IPS-11a (cell line): ENCODE results near the gene DCP2.

Experiments used
- H3K4me3 ChIP-seq: one replicate; pipeline ENCODE4 v1.5.1; 2013; ENCODE audit warnings: low read depth, low read length, control low read depth

The DCP2 gene

DNA sequence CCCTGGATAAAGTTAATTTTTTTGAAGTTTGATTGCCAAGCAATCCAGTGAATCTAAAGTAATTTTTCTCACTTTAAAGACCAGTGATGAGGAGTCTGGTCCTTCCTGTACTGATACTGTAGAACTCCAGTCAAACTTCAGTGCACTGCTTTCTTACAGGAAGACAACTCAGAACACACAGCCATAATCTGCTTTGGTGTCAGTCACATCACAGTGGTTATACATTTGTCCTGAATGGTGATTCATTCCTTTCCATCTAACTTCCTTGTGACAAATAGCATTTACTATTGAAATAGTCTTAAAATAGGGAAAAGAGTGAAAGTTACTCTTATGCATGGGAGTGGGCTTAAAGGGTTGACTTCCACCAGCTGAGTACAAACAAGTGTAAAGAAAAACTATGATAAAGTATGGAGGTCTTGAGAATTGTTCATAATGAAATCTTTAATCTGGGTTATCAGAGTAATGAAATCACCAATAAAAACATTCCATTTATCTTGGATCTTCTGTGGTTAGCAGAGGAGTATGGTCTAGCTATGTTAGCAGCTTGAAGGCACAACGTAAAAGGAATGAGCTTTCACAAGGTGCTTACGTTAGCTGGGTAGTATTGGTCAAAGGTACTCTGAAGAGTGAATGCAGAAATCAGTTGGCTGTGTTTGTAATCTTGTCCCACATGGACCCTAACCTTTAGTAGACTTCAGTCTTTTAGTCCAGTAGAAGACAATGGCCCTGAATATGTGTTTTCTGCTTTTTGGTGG lies 41.5 kb downstream of the DCP2 start:
- H3K4me3 ChIP-seq = no peak overlapping the region

DNA sequence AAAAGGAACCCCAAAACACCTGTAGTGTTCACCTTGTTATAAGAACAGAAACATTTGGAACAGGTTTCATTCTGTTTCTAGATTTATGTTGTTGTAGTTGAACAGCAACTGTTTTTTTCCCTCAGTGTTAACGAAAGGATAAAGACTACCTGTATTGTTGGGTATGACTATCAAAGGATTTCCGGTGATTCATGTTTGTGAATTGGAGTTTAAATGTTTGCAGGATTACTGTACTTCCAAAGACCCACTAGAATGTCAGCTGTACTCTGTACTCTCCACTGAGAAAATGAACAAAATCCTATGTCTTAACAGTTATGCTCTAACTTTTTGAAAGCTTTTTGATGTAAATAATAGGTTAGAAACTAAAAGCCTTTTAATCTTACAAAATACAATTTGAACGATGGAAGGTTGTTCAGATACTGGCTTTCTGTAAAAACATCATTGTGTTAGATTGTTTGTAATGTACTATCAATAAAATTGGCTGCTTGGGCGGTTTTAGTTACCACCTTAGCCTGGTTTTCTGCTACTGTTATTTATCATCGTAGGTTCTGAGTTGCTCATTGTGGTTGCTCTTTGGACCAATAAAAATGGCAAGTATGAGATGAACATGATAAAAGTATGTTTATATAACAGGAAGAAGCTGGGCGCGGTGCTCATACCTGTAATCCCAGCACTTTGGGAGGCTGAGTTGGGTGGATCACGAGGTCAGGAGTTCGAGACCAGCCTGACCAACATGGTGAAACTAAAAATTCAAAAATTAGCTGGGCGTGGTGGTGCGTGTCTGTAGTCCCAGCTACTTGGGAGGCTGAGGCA lies 44.1 kb downstream of the DCP2 start:
- no peak overlapping the region for H3K4me3 ChIP-seq

DNA sequence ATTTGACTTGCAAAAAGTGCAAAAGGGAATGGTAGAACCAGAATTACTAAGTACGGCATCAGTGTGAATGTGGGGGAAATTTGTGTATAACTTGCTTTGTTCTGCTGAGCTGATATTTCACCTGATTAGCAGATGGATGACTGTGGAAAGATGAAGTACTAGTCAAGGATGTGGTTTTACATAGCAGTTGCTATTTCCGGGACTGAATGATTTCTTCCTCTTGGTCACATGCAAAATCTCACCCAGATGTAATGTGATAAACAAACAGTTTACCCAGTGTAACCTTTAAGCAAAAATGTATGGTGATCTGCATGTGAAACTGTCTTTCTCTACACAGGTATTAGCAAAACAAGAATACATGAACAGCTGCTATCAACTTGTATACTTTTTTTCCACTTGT lies 46.1 kb downstream of the DCP2 start:
- no peak overlapping the region for H3K4me3 ChIP-seq

- H3K4me3 ChIP-seq = no peak overlapping the region
Measured at GRCh38 chr5:113024076-113024697, 47.6 kb downstream of the DCP2 start.

DNA sequence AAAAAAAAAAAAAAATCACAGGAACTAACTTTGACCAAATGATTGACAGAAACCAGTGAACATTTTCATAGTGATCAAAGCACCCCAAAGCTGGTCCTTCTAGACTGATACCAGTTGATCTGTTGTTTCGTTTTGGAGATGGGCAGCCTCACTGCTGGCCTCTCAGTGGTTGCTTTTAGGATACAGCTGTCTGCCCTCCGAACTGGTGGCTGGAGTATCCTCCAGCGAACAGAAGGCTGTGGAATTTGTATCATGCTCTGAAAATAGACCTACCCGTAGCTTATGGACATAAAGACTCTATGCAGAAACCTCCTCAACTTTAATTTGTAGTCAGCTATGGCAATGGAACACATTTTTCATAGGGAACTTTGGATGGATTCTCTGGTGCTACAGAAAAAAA lies 49.0 kb downstream of the DCP2 start:
- no peak overlapping the region for H3K4me3 ChIP-seq

DNA sequence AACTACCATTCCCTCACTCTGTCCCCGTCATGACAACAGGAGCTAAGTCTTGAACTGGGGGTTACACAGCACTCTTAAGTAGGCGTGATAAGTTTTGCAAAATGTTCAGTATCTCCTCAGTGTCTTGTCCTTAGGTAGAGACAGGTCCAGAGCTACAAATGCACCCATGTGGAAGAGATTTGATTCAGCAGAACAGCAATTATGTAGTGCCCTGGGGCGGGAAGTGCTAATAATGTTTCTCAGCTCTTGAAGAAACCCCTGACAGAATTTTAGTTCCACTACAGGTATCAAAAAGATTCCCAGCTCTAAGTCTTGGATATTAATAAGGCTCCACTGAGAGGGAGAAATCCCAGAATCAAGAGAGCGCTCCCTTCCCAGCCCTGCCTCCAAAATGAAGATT lies 49.6 kb downstream of the DCP2 start:
- no peak overlapping the region for H3K4me3 ChIP-seq

GRCh38 chr5:113027015-113027414 lies 50.4 kb downstream of the DCP2 start:
- H3K4me3 ChIP-seq = no peak overlapping the region

DNA sequence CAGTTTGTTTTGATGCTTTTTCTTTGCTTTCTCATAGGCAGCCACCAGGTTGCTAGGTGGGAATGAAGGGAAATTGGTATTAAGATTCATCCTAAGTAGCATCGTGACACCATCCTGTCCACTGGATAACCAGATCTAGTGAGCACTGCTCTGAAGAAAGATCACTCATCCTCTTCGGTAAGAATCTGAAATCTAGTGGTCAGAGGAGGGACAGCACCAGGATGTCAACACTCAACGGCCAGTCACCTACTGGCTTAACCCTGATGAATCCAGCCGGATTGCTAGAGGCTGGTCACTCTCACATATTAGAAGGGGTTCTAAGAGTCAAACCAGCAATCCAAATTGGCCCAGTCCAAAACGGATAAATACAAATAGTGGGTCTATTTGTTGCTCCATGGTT lies 50.8 kb downstream of the DCP2 start:
- no peak overlapping the region for H3K4me3 ChIP-seq

DNA sequence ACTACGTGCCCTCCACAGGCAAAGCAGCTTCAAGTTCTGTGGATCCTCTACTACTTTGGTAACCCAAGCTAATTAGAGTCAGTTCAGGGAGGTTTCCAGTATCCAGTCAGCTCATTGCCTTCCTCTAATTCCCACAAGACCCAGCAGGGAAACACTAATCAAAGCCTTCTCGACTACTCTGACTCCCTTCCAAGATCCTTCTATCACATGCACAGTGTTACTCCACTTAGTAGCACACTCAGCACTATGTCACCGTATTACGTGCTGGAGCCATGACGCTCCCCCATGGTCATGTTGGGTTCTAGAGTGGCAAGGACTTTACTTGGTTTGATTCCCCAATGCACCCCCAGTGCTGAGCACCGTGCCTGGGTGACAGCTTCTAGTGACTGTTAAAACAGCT lies 53.0 kb downstream of the DCP2 start:
- H3K4me3 ChIP-seq = no peak overlapping the region

- no peak overlapping the region for H3K4me3 ChIP-seq
Measured at GRCh38 chr5:113031104-113031503, 54.5 kb downstream of the DCP2 start.

GRCh38 chr5:113031557-113031956 lies 55.0 kb downstream of the DCP2 start:
- H3K4me3 ChIP-seq = no peak overlapping the region

GRCh38 chr5:113034182-113034773 lies 57.7 kb downstream of the DCP2 start:
- no peak overlapping the region for H3K4me3 ChIP-seq

- no peak overlapping the region for H3K4me3 ChIP-seq
Measured at GRCh38 chr5:113035096-113035495, 58.5 kb downstream of the DCP2 start.

DNA sequence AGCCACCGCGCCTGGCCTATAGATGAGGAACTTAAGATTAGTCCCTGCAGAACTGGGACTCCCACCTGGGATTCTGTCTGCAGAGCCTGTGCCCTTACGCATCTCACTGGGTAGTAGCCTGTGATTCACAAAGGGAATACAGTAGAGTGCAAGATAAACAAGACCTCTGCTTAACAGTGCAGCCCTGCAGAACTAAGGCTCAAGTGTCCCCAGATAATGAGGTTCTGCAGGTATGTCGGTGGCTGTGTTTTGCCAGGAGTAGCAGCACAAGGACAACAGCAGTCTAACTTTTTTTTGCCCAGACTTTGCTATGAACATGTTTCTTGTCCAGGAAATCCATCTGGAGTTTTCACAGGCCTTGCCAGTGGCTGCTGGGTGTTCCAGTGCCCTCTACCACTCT lies 59.7 kb downstream of the DCP2 start:
- no peak overlapping the region for H3K4me3 ChIP-seq

GRCh38 chr5:113036826-113037225 lies 60.2 kb downstream of the DCP2 start:
- H3K4me3 ChIP-seq = no peak overlapping the region

DNA sequence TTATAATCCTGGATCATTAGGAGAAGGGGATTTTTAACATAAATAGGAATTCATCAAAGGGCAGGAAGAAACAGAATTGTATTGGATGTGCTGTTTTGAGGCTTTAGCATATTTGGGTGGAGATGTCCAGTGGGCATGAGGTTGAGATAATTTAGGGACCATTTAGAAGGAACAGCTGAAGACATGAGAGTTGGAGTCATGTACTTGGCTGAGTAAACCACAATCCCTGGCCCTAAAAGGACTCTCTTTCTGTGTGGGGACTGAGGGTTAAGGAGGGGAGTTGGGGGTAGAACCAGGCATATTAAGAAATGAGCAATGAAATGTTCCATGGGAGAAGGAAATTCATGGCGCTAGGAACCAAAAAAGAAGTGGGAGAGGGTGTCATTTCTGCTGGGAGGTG lies 61.5 kb downstream of the DCP2 start:
- no peak overlapping the region for H3K4me3 ChIP-seq

DNA sequence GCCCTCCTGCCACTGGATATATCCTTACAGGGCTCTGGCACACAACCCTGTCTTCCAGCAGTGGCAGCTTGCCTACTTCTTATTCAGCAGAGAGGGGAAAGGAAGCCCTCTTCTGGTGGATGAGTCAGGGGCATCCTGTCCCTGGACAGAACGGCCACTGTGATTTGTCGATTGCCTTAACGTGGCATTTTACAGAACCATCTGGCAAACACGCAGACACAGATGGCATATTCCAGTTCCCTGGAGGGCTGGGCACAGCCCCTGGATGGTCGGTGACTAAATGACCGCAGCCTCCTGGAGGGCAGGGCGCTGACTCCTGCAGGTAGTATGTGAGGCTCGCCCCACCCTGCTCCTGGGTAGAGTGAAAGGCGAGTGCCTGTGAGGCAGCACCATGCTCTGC lies 62.1 kb downstream of the DCP2 start:
- no peak overlapping the region for H3K4me3 ChIP-seq

DNA sequence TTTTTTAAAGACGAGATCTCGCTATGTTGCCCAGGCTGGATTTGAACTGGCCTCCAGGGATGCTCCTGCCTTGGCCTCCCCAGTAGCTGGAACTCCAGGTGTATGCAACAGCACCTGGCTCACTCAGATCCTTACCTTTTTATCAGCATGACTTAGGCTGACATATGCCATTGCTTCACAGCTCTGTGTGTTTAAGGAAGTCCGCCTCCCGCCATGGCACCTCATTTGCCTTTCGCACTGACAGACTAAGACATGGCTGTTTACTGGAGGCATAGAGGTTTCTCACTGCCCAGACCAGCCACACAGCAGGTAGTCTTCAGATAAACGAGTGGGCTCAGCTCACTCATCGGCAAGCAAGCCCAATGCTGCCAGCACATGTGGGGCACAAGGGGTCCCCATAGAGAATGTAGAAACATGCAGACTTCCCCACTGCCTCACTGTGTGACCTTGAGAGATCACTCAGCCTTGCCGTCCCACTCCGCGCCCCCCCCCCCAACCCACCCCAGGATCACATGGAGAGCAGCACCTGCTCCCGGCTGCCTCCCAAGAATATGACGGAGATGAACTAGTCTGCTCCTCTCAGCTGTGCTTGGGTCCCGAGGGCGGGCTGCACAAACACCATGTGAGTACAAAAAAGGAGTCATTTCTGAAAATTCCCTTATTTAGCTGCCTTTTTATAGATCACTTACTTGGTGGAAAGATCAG lies 62.8 kb downstream of the DCP2 start:
- H3K4me3 ChIP-seq = no peak overlapping the region

DNA sequence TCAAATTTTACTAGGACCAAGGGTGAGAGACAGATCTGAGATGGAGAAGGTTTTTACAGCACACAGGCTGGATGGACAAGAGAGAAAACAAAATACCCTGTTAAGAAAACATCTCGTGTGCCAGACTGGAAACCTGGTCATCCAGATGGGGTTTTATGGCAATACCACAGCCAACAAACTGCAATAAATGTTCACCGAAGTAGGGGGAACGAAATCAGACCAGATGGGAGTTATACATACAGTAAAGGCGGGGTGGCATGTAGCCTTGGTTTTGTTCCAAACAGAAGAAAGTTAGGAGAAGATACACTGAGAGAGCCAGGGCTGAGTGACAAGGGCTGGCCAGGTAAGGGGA lies 63.3 kb downstream of the DCP2 start:
- H3K4me3 ChIP-seq = no peak overlapping the region

DNA sequence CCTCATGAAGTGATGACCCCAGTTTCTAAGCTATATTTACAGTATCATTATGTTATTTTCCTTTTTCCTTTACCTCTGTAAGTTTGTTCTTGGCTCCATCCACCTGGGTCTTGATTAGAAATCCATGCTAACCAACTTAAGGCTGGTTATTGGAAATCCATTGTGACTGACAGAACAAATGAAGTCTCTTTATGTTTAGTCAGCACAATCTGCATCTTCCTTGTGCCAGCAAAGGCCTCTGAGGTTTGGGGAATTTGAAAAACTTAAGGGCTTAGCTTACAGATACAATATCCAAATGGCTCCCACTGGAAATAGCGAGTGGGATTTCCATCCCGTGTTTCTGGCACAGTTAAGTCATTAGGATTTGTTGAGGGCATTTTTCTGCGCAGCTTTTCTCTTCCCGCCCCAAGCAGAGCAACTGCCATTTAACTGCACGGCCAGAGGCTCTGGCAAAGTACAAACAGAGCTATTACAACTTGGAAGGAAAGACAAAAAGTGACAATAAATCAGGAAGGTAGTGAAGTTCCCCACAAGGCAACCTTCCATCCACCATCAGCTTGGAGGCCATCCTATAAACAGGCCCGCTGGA lies 64.2 kb downstream of the DCP2 start:
- no peak overlapping the region for H3K4me3 ChIP-seq
